ENCODE measurements around the gene SMIM1.

DNA sequence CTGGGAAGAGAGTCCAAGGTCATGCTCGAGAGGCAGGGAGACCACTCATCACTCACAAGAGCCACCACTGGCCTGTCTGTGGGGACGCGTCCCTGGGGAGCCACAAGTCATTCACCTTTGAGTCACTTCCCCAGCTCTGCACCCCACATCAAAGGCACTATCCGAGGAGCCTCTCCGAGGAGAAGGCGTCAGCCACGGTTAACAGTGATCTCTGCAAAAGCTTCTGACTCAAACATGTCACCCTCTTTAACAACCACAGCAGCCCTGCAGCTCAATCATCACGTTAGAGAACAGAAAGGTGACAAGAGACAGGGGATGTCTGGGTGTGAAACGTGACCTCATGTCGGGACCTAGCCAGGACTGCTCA lies 14.8 kb downstream of the SMIM1 start:
- TF ChIP-seq, protein P1, sequence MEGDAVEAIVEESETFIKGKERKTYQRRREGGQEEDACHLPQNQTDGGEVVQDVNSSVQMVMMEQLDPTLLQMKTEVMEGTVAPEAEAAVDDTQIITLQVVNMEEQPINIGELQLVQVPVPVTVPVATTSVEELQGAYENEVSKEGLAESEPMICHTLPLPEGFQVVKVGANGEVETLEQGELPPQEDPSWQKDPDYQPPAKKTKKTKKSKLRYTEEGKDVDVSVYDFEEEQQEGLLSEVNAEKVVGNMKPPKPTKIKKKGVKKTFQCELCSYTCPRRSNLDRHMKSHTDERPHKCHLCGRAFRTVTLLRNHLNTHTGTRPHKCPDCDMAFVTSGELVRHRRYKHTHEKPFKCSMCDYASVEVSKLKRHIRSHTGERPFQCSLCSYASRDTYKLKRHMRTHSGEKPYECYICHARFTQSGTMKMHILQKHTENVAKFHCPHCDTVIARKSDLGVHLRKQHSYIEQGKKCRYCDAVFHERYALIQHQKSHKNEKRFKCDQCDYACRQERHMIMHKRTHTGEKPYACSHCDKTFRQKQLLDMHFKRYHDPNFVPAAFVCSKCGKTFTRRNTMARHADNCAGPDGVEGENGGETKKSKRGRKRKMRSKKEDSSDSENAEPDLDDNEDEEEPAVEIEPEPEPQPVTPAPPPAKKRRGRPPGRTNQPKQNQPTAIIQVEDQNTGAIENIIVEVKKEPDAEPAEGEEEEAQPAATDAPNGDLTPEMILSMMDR (conservative IDR thresholded peaks at IDR 0.05 in 1 of 2, IDR thresholded peaks at IDR 0.05 in 1 of 2; ENCODE audit: extremely low read depth in 1 of 2, insufficient read depth in 1 of 2, low read depth in 1 of 2, low read length in 2 of 2) = no peak
- TF ChIP-seq EZH2 (IDR thresholded peaks at IDR 0.05; ENCODE audit: borderline replicate concordance, low read length) = no peak
